ENCODE measurements around the gene SCD.

DNA sequence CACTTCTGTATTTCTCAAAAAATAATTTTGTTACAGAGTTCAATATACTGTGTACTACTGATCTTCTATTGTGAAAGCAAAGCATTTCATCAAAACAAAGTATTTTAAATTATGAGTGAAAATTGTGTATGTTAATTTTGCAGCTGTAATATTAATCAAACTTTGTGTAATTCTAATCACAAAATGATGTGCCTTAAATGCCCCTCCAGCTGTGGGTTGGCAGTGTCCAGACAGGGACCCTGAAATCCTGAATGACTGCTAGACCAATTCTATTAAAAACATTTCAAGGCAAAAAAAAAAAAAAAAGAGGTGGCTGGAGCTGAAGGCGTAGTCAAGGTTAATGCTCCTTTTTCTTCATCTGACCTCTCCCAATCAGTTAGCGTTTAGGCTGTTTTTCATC is 36.2 kb downstream of the SCD start:
- TF ChIP-seq, protein P1, sequence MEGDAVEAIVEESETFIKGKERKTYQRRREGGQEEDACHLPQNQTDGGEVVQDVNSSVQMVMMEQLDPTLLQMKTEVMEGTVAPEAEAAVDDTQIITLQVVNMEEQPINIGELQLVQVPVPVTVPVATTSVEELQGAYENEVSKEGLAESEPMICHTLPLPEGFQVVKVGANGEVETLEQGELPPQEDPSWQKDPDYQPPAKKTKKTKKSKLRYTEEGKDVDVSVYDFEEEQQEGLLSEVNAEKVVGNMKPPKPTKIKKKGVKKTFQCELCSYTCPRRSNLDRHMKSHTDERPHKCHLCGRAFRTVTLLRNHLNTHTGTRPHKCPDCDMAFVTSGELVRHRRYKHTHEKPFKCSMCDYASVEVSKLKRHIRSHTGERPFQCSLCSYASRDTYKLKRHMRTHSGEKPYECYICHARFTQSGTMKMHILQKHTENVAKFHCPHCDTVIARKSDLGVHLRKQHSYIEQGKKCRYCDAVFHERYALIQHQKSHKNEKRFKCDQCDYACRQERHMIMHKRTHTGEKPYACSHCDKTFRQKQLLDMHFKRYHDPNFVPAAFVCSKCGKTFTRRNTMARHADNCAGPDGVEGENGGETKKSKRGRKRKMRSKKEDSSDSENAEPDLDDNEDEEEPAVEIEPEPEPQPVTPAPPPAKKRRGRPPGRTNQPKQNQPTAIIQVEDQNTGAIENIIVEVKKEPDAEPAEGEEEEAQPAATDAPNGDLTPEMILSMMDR (IDR thresholded peaks at IDR 0.05; ENCODE audit: low read depth, low read length): no peak
- TF ChIP-seq EZH2phosphoT487 (IDR thresholded peaks at IDR 0.05; ENCODE audit: low read depth): no peak
